ENCODE measurements around the gene EDC4. TPM values are rescaled to one million over a fixed set of nuclear protein-coding genes. Genes with fewer than 3 reads are reported as not detected.

The EDC4 gene
- total and polyA plus RNA-seq, 2 of the 8 experiments (the other 6 are each of a cell fraction or from before 2014, with no cell fraction given), result 58.5 to 72.7 TPM

- H2BK20ac ChIP-seq (ENCODE audit: low read length), result no peak overlapping the region
- no peaks in the 10 kb centered on the region for H3K9me3 ChIP-seq (ENCODE audit: insufficient read depth in 2 of 2, low read depth in 1 of 2, low read length in 1 of 2)
- FAIRE-seq, result no peak
- H3K79me1 ChIP-seq (ENCODE audit: low read depth, low read length), result peaks cover 11% of the 10 kb centered on the region
- no peak overlapping the region for H2BK15ac ChIP-seq (ENCODE audit: low read length)
- H3K18ac ChIP-seq (ENCODE audit: extremely low read depth, low read length), result no peak overlapping the region
- no peak overlapping the region for H2BK12ac ChIP-seq (ENCODE audit: low read depth, low read length)
- peaks cover 0 to 7% (median 3%) of the 10 kb centered on the region in 4 experiments; a peak in 3 of 7 replicates for H3K4me1 ChIP-seq (replicated peaks in 1 of 4; ENCODE audit: control insufficient read depth in 3 of 4, insufficient read depth in 4 of 4, low read length in 3 of 4)
- H3K36me3 ChIP-seq (ENCODE audit: control insufficient read depth in 2 of 4, insufficient read depth in 4 of 4, low read length in 3 of 4), result peaks cover 12 to 47% (median 28%) of the 10 kb centered on the region in 4 experiments
- H3K4ac ChIP-seq (replicated peaks; ENCODE audit: insufficient read length, low read depth, low read length), result no peak overlapping the region
- H2BK120ac ChIP-seq (replicated peaks; ENCODE audit: low read depth, low read length), result no peak overlapping the region
- ChIA-PET CTCF (ENCODE audit: partially characterized antibody) (interaction anchor here (0.6 to 1.5 kb wide), 9 partner anchors 9 to 170 kb away, joined by 3 to 10 read pairs (median 4); partner anchors contain the start of gene NRN1L), POLR2A (ENCODE audit: partially characterized antibody) (interaction anchor here (0.8 to 1.7 kb wide), 10 partner anchors 9 to 365 kb away, joined by 3 to 11 read pairs (median 5); partner anchors contain the start of genes CENPT, ESRP2, GFOD2 and NRN1L)
- H2BK5ac ChIP-seq (ENCODE audit: low read depth, low read length), result no peak overlapping the region
- peaks cover 3 to 29% of the 10 kb centered on the region in 2 experiments; a peak in 3 of 4 replicates for H3K79me2 ChIP-seq (ENCODE audit: control insufficient read depth in 1 of 2, insufficient read depth in 2 of 2, low read length in 2 of 2)
- H3K4me2 ChIP-seq (ENCODE audit: insufficient read depth in 1 of 2, low read depth in 2 of 2, low read length in 2 of 2), result no peak overlapping the region
- DNase-seq (ENCODE audit: low read depth in 1 of 2, low spot score in 2 of 2), result no peak
- H4K91ac ChIP-seq (replicated peaks; ENCODE audit: insufficient read length, low read length), result no peak overlapping the region
- H3K23me2 ChIP-seq (ENCODE audit: low read depth, low read length), result peaks cover 2% of the 10 kb centered on the region; the same call in 1 of the 2 replicates
- no peaks in the 10 kb centered on the region for H3K27me3 ChIP-seq (replicated peaks in 1 of 4; ENCODE audit: control insufficient read depth in 3 of 4, extremely low read depth in 1 of 4, insufficient read depth in 3 of 4, low read length in 3 of 4)
- no peak overlapping the region for H3K56ac ChIP-seq (replicated peaks; ENCODE audit: insufficient read length, low read depth, low read length)
- no peak overlapping the region for H4K5ac ChIP-seq (ENCODE audit: insufficient read length, low read depth, low read length)
- no peak overlapping the region for H2AFZ ChIP-seq (ENCODE audit: low read length)
- no peak overlapping the region for H3K9ac ChIP-seq (replicated peaks in 1 of 4; ENCODE audit: extremely low read depth in 1 of 4, low read depth in 3 of 4, low read length in 3 of 4)
- no peak overlapping the region for H4K8ac ChIP-seq (ENCODE audit: extremely low read depth, insufficient read depth, low read length)
- H4K20me1 ChIP-seq (replicated peaks in 1 of 2; ENCODE audit: control insufficient read depth in 1 of 2, insufficient read depth in 2 of 2, low read length in 2 of 2), result peaks cover 8 to 9% of the 10 kb centered on the region in 2 experiments
- H3K14ac ChIP-seq (ENCODE audit: insufficient read length), result no peak overlapping the region
- no peak overlapping the region for H3K4me3 ChIP-seq (ENCODE audit: extremely low read depth in 1 of 4, insufficient read depth in 2 of 4, low read depth in 3 of 4, low read length in 4 of 4)
- H3K23ac ChIP-seq (ENCODE audit: insufficient read length), result no peak overlapping the region
- no peak overlapping the region for H2AK5ac ChIP-seq (ENCODE audit: low read depth, low read length)
- 0 out of 2 replicates have a peak overlapping the region, but pooled peaks have one; percentile 14 for H3K27ac ChIP-seq (ENCODE audit: low read depth, low read length)
- WGBS, 2 experiments (ENCODE audit: extremely low coverage in 1 of 2, insufficient coverage in 1 of 2, insufficient read length in 1 of 2, insufficient replicate concordance in 2 of 2, low coverage in 1 of 2, low lambda C conversion rate in 2 of 2, missing lambda C conversion rate in 1 of 2), result 78% methylated on average over 3 of the region's 3 CpGs; no CpG with 5 or more reads in 1 of the 2 experiments
- TF ChIP-seq RNF2 (IDR thresholded peaks at IDR 0.05; ENCODE audit: borderline replicate concordance, low read depth, low read length, missing control alignments, poor library complexity, severe bottlenecking) (no peak), TAF7 (optimal IDR thresholded peaks at IDR 0.05; ENCODE audit: borderline replicate concordance, low read depth, low read length) (no peak), RBBP5 (IDR thresholded peaks at IDR 0.05; ENCODE audit: borderline replicate concordance, low read depth, low read length) (no peak), CREB1 (IDR thresholded peaks at IDR 0.05) (no peak), SAP30 (IDR thresholded peaks at IDR 0.05; ENCODE audit: insufficient read depth, insufficient replicate concordance, low read length) (no peak), EZH2 (IDR thresholded peaks at IDR 0.05; ENCODE audit: low read depth, low read length, severe bottlenecking) (no peak), BRCA1 (IDR thresholded peaks at IDR 0.05; ENCODE audit: low read depth, low read length) (no peak), RXRA (IDR thresholded peaks at IDR 0.05; ENCODE audit: insufficient read depth, low read depth, low read length) (no peak), ZNF274 (IDR thresholded peaks at IDR 0.05; ENCODE audit: borderline replicate concordance, extremely low read depth, low read length) (no peak), CTCF (IDR thresholded peaks at IDR 0.05; ENCODE audit: control extremely low read depth in 1 of 3, insufficient read depth in 1 of 3, low read depth in 1 of 3, low read length in 3 of 3) (no peak)
Measured at GRCh38 chr16:67871256-67871655, 1.6 kb upstream of the EDC4 start.

Data from H1 (cell line).